HL-60 (cell line): Measurements from ENCODE around the gene CBLB.

Experiments used
- DNase-seq, 2 experiments: peaks; one replicate each; pipeline ENCODE4 v3.0.0-alpha.2; 2010 to 2020; ENCODE audit warnings: low read depth in 1 of 2, low spot score in 1 of 2
- H3K27ac ChIP-seq: fragments of 250-450 bp; sonication (Bioruptor Pico); replicated peaks from 2 replicates; pipeline ENCODE4 v1.5.1; 2020; ENCODE audit warnings: mild to moderate bottlenecking, moderate library complexity
- H3K27me3 ChIP-seq: fragments of 250-450 bp; sonication (Bioruptor Pico); 2 replicates; pipeline ENCODE4 v1.5.1; 2021; ENCODE audit warnings: mild to moderate bottlenecking, moderate library complexity; ENCODE audit not compliant: insufficient read depth, poor library complexity, severe bottlenecking
- H3K4me3 ChIP-seq: replicated peaks from 2 replicates; pipeline ENCODE4 v1.5.1; 2011; ENCODE audit warnings: mild to moderate bottlenecking, control low read depth, low read length; ENCODE audit not compliant: insufficient read depth
- GABPA ChIP-seq: IDR thresholded peaks from 2 replicates; pipeline ENCODE4 v1.6.1; 2012; ENCODE audit warnings: low read depth
- POLR2AphosphoS5 ChIP-seq: IDR thresholded peaks from 2 replicates; pipeline ENCODE4 v1.6.1; 2012; ENCODE audit warnings: low read depth
- REST ChIP-seq: IDR thresholded peaks from 2 replicates; pipeline ENCODE4 v1.6.1; 2012; ENCODE audit warnings: low read depth; ENCODE audit not compliant: insufficient replicate concordance
- SPI1 ChIP-seq: IDR thresholded peaks from 2 replicates; pipeline ENCODE4 v1.6.1; 2012; ENCODE audit warnings: low read depth, mild to moderate bottlenecking, borderline replicate concordance
- TF ChIP-seq, protein P1 (sequence below): IDR thresholded peaks from one replicate; pipeline ENCODE4 v1.5.1; 2011; ENCODE audit warnings: low read length, control low read depth, inconsistent platforms; ENCODE audit not compliant: insufficient read depth

CBLB gene

DNA sequence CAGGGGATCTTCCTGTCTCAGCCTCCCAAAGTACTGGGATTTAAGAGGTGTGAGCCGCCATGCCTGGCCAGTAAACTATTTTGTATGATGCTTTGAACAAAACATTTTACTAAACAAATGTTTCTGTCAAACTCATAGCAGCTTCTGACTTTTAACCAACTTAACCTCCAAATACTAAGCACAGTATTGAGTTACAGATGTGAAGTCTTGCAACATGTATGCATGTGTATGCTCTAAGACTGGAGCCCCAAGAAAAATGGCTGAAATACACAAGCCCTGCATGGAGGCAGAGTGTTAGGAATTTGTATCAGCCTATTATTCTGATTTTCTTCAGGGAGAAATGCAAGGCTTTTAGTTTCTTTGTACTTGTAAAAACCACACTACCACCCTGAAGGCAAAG, 137.1 kb downstream of the CBLB start:
- Histone ChIP-seq H3K27ac (no peak overlapping the region), H3K27me3 (no peaks in the 10 kb centered on the region), H3K4me3 (no peak overlapping the region)
- no peak for DNase-seq
- TF ChIP-seq GABPA = no peak
- TF ChIP-seq REST = no peak
- no peak for TF ChIP-seq POLR2AphosphoS5
- TF ChIP-seq SPI1 = no peak
- TF ChIP-seq, protein P1, sequence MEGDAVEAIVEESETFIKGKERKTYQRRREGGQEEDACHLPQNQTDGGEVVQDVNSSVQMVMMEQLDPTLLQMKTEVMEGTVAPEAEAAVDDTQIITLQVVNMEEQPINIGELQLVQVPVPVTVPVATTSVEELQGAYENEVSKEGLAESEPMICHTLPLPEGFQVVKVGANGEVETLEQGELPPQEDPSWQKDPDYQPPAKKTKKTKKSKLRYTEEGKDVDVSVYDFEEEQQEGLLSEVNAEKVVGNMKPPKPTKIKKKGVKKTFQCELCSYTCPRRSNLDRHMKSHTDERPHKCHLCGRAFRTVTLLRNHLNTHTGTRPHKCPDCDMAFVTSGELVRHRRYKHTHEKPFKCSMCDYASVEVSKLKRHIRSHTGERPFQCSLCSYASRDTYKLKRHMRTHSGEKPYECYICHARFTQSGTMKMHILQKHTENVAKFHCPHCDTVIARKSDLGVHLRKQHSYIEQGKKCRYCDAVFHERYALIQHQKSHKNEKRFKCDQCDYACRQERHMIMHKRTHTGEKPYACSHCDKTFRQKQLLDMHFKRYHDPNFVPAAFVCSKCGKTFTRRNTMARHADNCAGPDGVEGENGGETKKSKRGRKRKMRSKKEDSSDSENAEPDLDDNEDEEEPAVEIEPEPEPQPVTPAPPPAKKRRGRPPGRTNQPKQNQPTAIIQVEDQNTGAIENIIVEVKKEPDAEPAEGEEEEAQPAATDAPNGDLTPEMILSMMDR = no peak

DNA sequence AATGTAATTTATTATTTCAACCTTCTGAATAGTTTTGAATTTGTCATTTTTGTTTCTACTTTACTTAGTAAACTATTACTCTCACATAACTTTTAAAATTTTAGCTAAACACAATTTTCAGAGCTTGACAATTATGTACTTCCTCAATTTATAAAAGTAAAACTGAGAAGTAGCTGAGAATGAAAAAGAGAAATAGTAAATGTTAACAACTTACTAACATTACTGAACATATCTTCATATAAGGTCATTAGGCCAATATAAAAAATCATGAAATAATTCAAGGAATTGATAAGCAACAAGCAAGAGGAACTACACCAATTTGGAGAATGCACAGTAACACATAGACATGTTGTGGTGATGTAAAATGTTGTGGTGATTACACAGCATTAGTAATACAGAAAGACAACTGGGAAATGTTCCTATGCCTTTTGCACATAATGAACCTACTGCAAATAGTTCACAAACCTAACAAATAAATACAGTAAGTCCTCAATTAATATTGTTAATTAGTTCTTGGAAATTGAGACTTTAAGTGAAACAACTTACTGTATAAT, 137.9 kb downstream of the CBLB start:
- H3K27ac ChIP-seq = no peak overlapping the region

DNA sequence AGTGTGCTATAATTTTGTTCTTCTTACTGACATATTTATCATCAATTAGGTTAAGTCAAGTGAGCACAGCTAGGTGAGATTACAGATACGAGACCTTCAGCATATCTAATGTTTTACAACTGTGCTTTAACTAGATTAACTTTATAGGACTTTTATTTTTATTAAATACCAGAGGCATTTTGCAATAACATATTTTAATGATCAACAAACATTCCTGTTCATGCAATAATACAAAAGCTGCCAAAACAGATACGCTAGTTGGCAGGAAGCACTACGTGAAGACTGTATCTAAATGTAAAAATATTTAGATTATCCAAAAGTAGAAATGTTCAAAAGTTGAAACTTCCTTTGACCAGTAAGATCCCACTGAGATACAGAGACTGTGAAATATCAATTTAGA, 139.1 kb downstream of the CBLB start:
- Histone ChIP-seq H3K27ac (no peak overlapping the region), H3K4me3 (no peak overlapping the region), H3K27me3 (no peaks in the 10 kb centered on the region)
- TF ChIP-seq GABPA (no peak), SPI1 (no peak), REST (no peak), POLR2AphosphoS5 (no peak)
- TF ChIP-seq, protein P1 = no peak
- DNase-seq = no peak

More for the DNA sequence above, 137.9 kb downstream of the CBLB start:
- no peak for DNase-seq
- TF ChIP-seq REST (no peak), SPI1 (no peak), GABPA (no peak), POLR2AphosphoS5 (no peak)
- TF ChIP-seq, protein P1 = no peak
- H3K4me3 ChIP-seq = no peak overlapping the region
- H3K27me3 ChIP-seq = no peaks in the 10 kb centered on the region
